Stimulated activated CD8-positive, alpha-beta memory T cell treated with anti-CD3 and anti-CD28 coated beads, Interleukin-15, amount 100 ng/mL, for 4 hours (primary cell): ENCODE data around the gene MCHR1.

Experiments
- DNase-seq, 2 donors: peaks; one replicate each; pipeline ENCODE4 v3.0.0-alpha.2; 2020; ENCODE audit warnings: low read depth in 2 of 2

MCHR1 gene

GRCh38 chr22:40727070-40727963 is 48.0 kb downstream of the MCHR1 start:
- no peak for DNase-seq

GRCh38 chr22:40727964-40728615 is 48.8 kb downstream of the MCHR1 start:
- no peak for DNase-seq

GRCh38 chr22:40728731-40729189 is 49.5 kb downstream of the MCHR1 start:
- peak in 1 of 2 donors; percentile 36 for DNase-seq

GRCh38 chr22:40729284-40729683 is 50.0 kb downstream of the MCHR1 start:
- DNase-seq = no peak
